ENCODE measurements around the gene CCDC88B.
"Not testable (repeated sequence)": the region's sequence is repeated elsewhere in the genome, so short reads cannot be mapped to it uniquely, and the experiment has no call there.

- not testable (repeated sequence) for TF ChIP-seq POLR2A, CTCF (IDR thresholded peaks at IDR 0.05)
These were observed 24.1 kb upstream of the CCDC88B start for GRCh38 chr11:64315667-64316526.

All from esophagus squamous epithelium (tissue), 4 donors.